Measurements from ENCODE around the gene BTD.
"Not testable (repeated sequence)": the region's sequence is repeated elsewhere in the genome, so short reads cannot be mapped to it uniquely, and the experiment has no call there.

The BTD gene

DNA sequence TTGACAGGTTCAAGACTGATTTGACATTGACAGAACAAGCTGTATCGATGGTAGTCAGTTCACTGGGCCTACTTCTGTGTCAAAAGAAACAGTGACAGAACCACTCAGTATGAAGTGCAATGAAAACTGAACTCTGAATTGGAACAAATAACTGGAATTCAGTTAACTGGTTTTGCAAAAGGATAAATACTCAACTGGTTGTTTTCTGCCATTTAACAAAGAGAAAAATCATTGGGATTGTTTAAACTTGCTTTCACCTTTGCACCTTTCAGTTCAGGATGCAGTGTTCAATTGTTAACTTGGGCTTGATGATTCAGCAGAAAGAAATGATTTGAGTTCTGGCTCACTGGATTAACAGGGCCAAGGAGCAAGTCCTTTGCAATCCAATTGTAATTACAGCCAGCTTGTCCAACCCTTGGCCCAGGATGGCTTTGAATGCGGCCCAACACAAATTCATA is 4.9 kb downstream of the BTD start:
- DNase-seq, result no peak

DNA sequence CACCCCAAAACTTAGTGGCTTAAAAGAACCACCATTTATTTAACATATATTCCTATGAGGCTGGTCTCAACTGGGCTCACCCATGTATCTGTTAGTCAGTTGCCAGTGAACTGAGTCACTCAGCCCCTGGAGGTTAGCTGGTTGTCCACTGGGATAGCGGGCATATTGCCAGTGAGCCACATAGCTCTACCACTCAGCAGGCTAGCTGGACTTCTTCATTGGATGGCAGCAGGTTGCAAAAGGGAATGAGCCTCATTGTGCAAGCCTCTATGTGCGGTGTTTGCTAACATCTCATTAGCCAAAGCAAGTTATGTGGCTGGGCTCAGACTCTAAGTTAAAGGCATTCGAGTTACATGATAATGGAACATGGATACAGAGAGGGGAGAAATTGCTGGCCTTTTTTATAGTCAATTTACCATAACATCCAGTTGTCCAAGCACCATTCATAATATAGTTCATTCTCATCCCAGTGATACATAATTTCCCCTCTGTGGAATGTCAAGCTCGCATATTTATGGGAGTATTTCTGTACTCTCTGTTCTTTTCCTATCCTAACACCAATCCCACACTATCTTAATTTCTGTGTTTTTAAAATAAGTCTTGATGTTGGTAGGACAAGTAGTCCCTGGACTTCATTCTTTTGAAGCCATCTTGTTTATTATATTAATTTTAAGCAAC is 8.7 kb downstream of the BTD start:
- DNase-seq, result no peak

DNA sequence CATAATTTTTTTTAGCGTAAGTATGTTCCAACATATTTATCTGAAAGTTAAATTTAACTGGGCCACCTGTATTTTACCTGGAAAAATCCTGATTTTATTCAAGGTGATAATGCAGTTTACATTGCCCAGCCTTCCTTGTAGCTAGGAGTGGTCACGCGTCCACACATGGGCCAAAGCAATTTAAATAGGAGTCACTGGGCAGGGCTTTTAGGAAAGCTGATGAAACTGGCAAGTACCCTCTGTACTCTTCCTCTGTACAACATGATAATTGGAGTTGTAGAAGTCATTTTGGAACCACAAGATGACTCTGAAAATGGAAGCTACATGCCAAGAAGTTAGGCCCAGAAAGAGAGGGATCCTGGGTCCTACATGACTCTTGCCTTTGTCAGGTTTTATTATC is 9.5 kb downstream of the BTD start:
- DNase-seq, result no peak

DNA sequence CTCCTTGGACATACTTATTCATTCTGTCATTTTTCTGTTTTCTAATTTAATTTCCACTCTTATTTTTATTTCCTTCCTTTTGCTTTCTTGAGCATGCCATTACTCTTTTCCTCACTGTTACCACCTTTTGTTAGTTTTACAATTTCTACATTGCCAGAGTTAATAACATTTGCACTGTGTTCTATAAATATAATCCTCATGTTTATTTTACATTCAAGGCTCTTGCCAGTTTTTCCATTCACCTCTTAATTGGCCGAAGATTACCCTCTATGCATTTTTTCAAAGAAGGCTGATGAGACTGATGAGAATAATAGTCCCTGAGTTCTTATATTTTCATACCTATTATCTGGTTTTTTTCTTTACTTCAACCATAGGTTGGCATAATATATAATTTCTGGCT is 10.5 kb downstream of the BTD start:
- DNase-seq, result no peak

DNA sequence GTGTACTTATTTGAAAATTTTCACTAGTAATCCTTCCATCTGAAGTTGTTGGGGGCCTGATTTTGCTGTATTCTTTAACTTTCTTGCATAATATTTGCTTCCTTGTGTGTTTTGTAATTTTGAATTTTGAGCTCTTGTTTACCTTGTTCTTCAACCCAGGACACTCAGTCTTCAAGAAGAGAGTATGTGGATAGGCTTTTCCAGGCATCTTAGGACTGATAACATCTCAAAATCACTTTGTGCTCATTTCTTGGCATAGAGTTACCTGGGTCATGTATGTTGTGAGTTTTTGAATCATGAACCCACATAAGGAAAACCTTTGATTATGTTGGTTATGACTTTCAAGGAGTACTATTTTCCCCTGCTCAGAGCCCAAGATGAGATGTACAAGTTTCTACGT is 13.4 kb downstream of the BTD start:
- no peak for DNase-seq

DNA sequence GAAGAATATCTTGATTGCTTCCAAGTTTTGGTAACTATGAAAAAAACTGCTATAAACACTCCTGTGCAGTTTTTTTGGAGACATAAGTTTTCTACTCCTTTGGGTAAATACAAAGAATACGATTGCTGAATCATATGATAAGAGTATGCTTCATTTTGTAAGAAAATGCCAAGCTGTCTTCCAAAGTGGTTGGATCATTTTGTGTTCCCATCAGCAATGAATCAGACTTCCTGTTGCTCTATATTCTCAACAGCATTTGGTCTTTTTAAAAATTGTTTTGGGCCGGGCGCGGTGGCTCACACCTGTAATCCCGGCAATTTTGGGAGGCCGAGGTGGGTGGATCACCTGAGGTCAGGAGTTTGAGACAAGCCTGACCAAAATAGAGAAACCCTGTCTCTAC is 14.5 kb downstream of the BTD start:
- no peak for DNase-seq

DNA sequence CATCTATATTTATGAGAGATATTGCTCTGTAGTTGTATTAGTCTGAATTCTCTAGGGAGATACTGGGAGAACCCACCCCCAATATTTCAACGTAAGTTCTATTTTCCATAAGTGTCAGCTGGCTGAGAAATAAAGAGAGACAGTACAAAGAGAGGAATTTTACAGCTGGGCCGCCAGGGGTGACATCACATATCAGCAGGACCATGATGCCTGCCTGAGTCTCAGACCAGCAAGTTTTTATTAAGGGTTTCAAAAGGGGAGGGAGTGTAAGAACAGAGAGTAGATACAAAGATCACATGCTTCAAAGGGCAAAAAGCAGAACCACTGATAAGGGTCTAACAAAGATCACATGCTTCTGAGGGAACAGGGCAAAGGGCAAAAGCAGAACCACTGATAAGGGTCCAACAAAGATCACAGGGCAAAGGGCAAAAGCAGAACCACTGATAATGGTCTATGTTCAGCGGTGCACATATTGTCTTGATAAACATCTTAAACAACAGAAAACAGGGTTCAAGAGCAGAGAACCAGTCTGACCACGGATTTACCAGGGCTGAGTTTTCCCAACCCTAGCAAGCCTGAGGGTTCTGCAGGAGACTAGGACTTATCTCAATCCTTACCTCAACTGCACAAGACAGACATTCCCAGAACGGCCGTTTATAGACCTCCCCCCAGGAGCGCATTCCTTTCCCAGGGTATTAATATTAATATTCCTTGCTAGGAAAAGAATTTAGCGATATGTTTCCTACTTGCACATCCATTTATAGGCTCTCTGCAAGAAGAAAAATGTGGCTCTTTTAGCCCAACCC is 18.3 kb downstream of the BTD start:
- DNase-seq, result not testable (repeated sequence)

DNA sequence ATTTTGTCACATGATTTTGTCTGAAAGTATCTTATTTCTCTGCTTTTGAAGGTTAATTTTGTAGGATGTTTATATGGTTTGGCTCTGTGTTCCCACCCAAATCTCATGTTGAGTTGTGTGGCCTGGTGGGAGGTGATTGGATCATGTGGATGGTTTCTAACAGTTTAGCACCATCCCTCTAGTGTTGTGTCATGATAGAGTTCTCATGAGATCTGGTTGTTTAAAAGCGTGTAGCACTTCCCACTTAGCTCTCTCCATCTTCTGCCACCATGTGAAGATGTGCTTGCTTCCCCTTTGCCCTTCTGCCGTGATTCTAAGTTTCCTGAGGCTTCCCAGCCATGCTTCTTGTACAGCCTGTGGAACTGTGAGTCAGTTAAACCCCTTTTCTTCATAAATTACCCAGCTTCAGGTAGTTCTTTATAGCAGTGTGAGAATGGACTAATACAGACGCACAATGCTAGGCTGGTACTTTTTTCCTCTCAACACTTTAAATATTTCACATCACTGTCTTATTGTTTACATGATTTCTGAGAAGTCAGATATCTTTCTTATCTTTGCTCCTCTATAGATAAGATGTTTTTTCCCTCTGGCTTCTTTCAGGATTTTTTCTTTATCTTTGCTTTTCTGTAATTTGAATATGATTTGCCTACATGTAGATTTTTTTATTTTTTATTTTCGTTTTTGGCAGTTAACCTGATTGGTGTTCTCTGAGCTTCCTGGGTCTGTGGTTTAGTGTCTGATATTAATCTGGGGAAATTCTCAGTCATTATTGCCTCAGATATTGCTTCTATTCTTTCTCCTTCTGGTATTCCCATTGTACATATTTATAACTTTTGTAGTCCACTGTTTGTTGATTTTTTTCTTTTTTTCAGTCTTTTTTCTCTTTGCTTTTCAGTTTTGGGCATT is 22.2 kb downstream of the BTD start:
- no peak for DNase-seq

DNA sequence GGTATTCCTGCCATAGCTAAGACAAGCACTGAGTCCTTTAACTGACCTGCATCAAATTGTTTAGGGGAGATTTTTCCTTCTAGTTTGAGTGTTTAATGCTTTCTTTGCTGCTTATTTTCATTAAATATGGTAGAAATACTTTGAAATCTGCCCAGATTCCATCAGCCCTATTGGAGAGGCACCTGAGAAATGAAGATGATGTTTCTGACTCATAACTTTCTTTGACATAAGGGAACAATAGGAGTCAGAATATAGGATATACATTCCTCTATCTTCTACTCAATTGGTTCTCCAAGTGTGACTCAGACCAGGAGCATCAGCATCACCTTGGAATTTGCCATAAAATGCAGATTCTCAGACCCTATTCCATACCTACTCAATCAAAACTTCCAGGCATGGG is 27.4 kb downstream of the BTD start:
- no peak for DNase-seq

DNA sequence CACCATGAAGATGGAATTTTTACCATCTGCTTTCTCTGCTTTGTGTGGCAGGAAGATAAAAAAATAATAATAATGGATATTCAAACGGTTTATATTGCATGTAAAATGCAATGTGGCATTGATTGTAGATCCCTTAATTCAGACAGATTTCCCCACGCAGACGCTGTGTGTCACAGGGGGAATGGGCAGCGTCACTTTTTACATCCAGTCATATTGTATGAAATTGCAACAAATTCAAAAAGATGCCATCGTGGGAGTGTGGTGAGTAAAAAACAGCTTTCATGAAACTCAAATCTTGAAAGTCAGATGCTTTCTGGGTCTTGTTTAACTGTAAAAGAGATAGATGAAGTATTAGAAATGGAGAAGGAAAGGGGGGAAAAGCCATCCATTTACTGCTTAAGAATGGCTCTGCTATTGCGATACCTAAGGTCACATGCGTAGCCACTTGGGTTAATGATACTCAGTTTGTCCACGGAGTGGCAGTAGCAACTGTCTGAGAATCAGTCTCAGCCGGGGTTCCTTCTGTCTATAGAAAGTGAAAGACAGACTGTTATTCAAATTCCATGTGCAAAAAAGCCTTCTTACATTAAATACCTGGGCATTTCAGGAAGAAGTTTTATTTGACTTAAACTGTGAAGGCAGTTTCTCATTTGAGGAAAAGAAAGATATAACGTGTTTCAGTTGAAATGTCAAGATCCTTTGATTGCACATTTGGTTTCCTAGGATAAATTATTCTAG is 28.5 kb downstream of the BTD start:
- DNase-seq, result no peak

DNA sequence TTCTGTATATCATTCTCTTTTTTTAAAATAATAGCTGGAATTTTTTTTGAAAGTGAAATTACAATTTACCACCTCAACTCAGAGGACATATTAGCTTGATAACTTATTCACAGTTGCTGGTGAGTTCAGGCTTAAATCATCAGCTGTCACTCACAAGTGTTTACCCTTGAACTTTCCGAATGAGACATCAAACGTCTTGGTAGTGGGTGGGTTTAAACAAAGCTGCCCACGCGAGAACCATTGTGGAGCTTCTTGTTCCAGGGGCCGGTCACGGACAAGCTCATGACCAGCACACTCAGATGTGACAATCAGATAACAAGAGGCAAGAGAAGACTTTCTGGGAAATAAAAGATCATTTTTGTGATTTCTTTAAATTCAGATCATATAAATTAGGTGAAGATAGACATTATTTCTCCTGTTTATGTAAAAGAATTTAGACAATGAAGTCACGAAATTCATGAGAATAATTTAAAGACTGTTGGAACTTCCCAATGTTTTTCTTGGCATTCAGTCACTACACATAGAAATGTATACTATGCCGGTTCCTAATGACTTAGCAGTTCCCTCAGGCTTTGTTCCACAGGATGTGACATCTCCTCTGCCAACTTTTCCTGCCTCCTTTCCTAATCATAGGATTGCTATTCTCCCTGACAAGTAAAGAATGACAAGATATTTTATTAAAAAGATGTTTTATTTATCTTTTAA is 29.3 kb downstream of the BTD start:
- no peak for DNase-seq

DNA sequence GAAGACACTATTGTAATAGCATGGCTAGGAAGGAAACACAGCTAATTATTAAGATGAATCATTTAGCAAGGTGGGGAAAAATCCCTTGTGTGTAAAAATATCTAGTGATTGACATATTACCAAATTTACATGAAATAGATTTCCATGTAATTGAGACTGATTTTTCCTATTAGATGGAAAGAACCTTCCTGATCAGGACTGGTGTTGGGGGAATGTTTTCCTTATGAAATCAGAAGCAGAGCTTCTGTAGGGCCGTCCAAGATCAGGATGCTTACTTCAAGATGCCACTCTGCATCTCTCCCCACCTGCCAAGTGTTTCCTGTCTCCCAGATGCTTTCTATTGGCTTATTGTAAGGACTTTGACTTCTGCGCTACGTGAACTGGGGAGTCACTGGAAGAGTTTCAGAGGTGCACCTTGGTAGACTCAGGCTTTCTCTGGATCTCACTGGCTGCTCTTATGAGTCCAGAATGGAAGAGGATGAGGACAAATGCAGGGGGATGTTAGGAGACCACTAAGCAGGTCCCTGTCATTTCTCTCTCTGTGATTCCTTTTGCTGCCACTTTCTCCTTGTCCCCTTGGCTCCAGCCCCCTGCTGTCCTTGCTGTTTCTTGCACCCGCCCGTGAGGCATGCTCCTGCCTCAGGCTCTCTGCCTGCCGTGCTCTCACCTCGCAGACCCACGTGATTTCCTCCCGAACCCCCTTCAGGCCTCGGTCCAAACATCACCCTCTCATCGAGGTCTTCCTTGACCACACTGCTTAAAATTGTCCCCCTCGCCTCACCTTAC is 30.1 kb downstream of the BTD start:
- no peak for DNase-seq

DNA sequence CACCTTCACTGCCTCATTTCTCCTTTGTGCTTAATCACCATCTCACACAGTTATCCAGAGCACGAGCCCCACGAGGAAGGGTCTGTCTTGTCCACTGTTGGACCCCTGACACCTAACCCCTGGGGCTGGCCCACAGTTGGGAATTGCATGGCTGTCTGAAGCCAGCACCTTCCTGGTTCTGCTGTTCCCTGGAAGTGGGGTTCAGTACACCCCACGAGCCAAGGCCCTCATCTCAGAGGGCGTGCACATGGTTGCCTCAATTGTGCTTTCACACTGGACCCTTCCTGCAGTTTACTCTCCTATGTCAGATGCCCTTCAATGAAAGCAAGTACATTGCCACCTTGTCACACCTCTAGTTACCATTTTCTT is 30.7 kb downstream of the BTD start:
- no peak for DNase-seq

DNA sequence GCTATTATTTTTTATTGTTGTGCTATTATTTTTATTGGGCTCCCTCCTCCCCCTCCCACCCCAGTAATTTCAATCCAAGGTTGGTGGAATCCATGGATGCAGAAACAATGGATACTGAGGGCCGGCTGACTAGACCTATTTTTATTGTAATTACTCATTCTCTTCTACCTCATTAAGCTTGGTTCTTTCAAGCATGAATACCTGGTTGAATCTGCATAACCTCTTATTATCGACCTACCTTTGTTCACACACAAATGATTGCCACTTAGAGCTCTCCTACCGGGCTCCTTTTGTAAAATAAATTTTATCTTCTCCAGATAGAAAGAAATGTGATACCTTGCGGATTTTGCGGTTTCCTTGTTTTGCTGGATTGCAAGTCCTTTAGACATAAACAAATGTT is 31.6 kb downstream of the BTD start:
- DNase-seq, result no peak

DNA sequence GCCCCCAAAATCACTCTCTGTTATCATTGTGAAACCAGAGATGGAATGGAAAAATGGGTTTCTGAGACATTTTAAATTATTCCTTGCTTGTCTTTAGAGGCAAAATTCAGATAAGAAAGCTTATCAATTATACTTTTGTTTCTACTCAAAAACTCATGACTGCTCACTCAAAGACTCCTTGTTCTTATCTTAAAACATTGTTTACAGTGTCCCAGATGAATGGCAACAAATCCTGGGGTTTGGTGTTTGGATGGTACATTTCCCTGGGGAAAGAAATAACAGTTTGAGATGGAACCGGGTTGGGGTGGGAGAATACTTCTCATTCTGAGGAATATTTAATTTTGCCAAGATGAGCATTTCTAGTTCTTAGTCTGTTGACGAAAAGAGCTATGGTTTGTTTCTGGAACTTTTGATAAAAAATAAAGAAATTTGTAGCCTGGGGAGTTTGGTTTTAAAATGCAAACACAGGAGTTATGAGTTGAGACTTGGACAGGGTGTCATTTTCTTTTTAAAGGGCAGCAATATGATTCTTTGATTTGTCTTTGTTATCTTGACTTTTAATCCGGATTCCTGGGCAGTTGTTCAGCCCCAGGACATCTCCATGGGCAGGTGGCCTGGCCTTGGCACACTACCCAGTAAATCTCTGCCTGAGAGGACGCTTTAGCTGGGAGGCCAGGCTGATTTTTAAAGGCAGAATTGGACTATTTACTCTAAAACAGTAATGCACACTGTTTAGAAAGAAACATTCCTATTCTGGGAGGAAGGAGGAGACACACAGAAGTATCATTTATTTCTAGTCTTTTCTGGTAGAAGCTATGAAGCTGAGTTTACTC is 32.4 kb downstream of the BTD start:
- no peak for DNase-seq

DNA sequence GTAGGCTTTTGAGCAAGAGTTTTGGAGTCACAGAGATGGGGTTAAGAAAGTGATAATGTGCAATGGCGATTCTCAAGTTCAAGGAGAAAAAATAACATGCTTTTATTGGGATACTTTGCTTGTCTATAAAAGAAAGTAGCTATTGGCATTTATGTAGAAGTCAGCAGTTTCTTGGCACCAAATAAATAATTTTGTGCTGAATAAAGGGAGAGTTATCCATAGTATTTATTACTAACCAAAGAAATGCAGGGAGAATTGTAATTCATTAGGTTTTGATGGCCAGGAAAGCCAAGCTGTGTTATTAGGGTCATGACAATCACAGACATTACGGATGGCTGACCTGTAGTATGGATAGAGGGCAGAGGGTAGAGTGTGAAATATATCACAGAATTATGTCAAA is 33.1 kb downstream of the BTD start:
- no peak for DNase-seq

DNA sequence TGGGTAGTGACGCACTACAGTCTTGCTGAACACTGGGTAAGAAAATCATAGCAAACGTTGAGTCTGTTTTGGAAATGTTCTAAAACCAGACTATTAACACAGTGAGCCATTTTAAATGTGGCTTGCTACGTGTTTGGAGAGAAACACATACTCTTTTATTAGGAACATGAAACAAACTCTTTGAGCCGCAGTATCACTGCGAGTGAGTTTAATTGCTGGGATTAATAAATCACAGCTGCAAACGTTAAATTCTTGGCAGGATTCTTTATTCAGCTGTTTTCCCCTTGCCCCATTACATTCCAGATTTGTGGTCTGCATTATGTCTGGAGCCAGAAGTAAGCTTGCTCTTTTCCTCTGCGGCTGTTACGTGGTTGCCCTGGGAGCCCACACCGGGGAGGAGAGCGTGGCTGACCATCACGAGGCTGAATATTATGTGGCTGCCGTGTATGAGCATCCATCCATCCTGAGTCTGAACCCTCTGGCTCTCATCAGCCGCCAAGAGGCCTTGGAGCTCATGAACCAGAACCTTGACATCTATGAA is 33.6 kb downstream of the BTD start:
- no peak for DNase-seq

DNA sequence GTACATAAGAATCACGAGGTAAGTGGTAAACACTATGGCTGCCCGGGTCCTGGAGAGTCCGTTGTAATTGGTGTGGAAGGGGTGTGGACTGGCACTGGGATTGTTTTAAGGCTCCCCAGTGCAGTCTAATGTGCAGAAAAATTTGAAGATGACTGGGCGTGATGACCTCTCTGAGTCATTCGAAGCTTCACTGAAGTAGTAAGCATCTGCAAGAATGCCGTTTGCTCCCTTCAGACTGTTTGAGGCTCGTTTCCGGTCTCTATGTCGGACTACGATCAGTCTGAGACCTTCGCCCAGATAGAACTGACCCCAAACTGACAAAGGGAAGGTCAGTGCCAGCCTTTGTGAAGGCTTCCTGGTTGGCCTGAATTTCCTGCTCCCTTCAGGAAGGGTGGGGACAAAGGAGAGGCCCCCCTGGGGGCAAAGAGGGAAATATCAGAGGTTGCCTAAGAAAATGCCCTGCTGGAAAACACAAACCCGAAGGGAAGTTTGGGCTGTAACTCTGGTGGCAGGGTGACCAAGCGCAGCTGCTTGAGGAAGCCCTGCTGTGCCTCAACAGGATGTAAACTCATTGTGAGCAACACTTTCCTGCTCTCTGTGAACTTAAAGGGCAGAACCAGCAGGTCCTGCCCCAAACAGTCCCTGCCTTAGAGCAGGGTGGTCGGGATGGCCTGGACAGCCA is 34.6 kb downstream of the BTD start:
- no peak for DNase-seq

DNA sequence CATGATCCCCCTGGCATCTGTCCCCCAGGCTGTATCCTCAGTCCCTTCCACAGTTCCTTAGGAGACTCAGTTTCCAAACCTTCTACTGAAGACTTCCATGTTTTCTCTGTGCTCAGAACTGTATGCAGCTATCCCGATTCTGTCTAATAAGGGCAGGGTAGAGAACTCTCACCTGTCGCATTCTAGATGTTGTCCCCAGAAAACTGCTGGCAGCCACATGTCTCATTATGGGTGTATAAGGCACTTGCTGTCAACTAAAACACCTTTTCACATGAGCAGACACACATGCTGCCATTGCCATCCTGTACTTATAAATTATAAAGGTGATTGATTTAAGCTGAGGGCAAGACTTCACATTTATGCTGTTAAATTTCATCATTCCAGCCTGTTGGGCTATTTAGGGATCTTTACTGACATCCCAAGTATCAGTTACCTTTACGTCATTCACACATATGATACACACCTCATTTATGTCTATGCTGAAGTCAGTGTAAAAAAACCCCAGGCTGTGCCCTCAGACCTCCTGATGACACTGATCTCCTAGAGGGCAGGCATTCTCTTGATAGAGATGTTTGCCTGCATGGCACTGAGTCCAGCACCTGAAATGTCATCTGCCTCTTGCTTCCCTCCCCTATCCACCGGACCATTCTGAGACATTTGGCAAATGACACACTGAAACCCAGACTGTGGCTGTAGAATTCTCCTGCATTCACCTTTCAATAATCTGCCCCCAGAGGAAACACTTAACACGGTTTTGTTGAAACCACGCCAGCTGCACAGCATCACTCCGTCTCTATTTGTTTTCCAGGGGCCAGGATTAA is 35.8 kb downstream of the BTD start:
- no peak for DNase-seq

All from cortex of kidney (tissue), 1 donor.